GM12878 (cell line): ENCODE data around the gene GABBR2. TPM values are rescaled to one million over a fixed set of nuclear protein-coding genes. Genes with fewer than 3 reads are reported as not detected.

Experiments
- ATAC-seq: fragments of 200-7000 bp; cut with Tn5 transposase; 3 replicates; pipeline ENCODE4 v1.9.1; 2020; ENCODE audit warnings: mild to moderate bottlenecking, moderate library complexity
- BruUV-seq: library from RNA; stranded (reverse); fragments of 400-500 nt; replicated peaks from 2 replicates; lab custom pipeline; 2021; lab: Mats Ljungman, UMichigan
- CTCF ChIA-PET: fragments of 300-600 bp; sonication (Branson Sonifier 250); formaldehyde crosslinking; extraction: SDS; loops from one replicate; lab custom pipeline; 2021; ENCODE audit warnings: inconsistent platforms; lab: Yijun Ruan, JAX
- POLR2A ChIA-PET: fragments of 350-600 bp; formaldehyde crosslinking; extraction: SDS; loops from one replicate; lab custom pipeline; 2021; ENCODE audit warnings: inconsistent platforms; lab: Charles Lee
- RAD21 ChIA-PET: fragments of 300-600 bp; sonication (Branson Sonifier 250); formaldehyde crosslinking; loops from one replicate; lab custom pipeline; 2023; ENCODE audit warnings: antibody characterized with exemption; ENCODE audit not compliant: unreplicated experiment; lab: Charles Lee
- SMC1A ChIA-PET: fragments of 300-600 bp; sonication (Branson Sonifier 250); formaldehyde crosslinking; loops from one replicate; lab custom pipeline; 2023; ENCODE audit not compliant: unreplicated experiment, uncharacterized antibody; lab: Charles Lee
- DNase-seq: peaks from one replicate; pipeline ENCODE4 v3.0.0-alpha.2; 2011; ENCODE audit warnings: low read depth, low spot score
- FAIRE-seq: peaks from 3 replicates; lab custom pipeline; 2011; peaks lifted over from hg19 to GRCh38; lab: Jason Lieb, UNC
- H2AFZ ChIP-seq: 2 replicates; pipeline ENCODE4 v1.6.0; 2011; ENCODE audit warnings: low read depth, low read length, control low read depth; ENCODE audit not compliant: control insufficient read depth
- H3K27ac ChIP-seq: 2 replicates; pipeline ENCODE4 v1.5.1; 2011; ENCODE audit warnings: control low read depth; ENCODE audit not compliant: control insufficient read depth, insufficient read depth
- H3K27me3 ChIP-seq, 2 experiments: replicated peaks in 1 of 2; 2 replicates each; pipeline versions ENCODE4 v1.6.0 to v1.6.1; 2011; ENCODE audit warnings: low read length in 1 of 2; ENCODE audit not compliant: control insufficient read depth in 2 of 2, insufficient read depth in 2 of 2
- H3K36me3 ChIP-seq, 2 experiments: 2 replicates each; pipeline ENCODE4 v1.5.1; 2011; ENCODE audit warnings: low read length in 1 of 2; ENCODE audit not compliant: control insufficient read depth in 2 of 2, insufficient read depth in 2 of 2
- H3K4me1 ChIP-seq: 2 replicates; pipeline ENCODE4 v1.6.1; 2011; ENCODE audit warnings: mild to moderate bottlenecking, low read length, moderate library complexity, mixed read lengths; ENCODE audit not compliant: control insufficient read depth, insufficient read depth
- H3K4me2 ChIP-seq: 2 replicates; pipeline ENCODE4 v1.6.0; 2011; ENCODE audit warnings: control low read depth; ENCODE audit not compliant: control insufficient read depth, insufficient read depth
- H3K4me3 ChIP-seq: fragments of 200-600 bp; sonication (generic); 2 replicates; pipeline ENCODE4 v1.5.1; 2016
- H3K79me2 ChIP-seq: 2 replicates; pipeline ENCODE4 v1.6.0; 2011; ENCODE audit warnings: low read length; ENCODE audit not compliant: control insufficient read depth, insufficient read depth
- H3K9ac ChIP-seq: 2 replicates; pipeline ENCODE4 v1.8.0; 2011; ENCODE audit warnings: low read length, control low read depth, mixed read lengths; ENCODE audit not compliant: control insufficient read depth, insufficient read depth
- H3K9me3 ChIP-seq: replicated peaks from 3 replicates; pipeline ENCODE4 v1.5.1; 2011; ENCODE audit warnings: mild to moderate bottlenecking, low read length; ENCODE audit not compliant: control insufficient read depth, insufficient read depth
- H4K20me1 ChIP-seq: 2 replicates; pipeline ENCODE4 v1.6.0; 2011; ENCODE audit not compliant: control insufficient read depth, insufficient read depth
- ASH2L ChIP-seq: fragments of 300-600, 200-600 bp; sonication (generic); IDR thresholded peaks from 2 replicates; pipeline ENCODE4 v1.6.1; 2017; ENCODE audit warnings: low read depth, mild to moderate bottlenecking, borderline replicate concordance
- BCLAF1 ChIP-seq: fragments of 450-650 bp; IDR thresholded peaks from 2 replicates; pipeline ENCODE4 v1.6.1; 2017; ENCODE audit warnings: antibody characterized with exemption, mild to moderate bottlenecking, moderate library complexity
- CREB1 ChIP-seq: IDR thresholded peaks from 2 replicates; pipeline ENCODE4 v1.6.1; 2012; ENCODE audit warnings: low read depth, mild to moderate bottlenecking, inconsistent platforms
- CTCF ChIP-seq, 3 experiments: IDR thresholded peaks in 2 of 3; conservative IDR thresholded peaks in 1 of 3; 2 replicates each; pipeline ENCODE4 v1.5.1; 2011; ENCODE audit warnings: low read depth in 3 of 3, low read length in 3 of 3, mild to moderate bottlenecking in 3 of 3, control low read depth in 2 of 3, moderate library complexity in 2 of 3, inconsistent platforms in 1 of 3, mixed read lengths in 1 of 3; ENCODE audit not compliant: control insufficient read depth in 2 of 3, insufficient read depth in 1 of 3; ENCODE audit errors: extremely low read depth in 1 of 3
- HDAC2 ChIP-seq: fragments of 200-600 bp; sonication (generic); IDR thresholded peaks from 2 replicates; pipeline ENCODE4 v1.6.1; 2017
- KAT2A ChIP-seq: conservative IDR thresholded peaks from 2 replicates; pipeline ENCODE4 v1.6.1; 2011; ENCODE audit warnings: low read depth, low read length; ENCODE audit not compliant: control insufficient read depth
- KDM1A ChIP-seq: fragments of 200-600 bp; sonication (generic); IDR thresholded peaks from 2 replicates; pipeline ENCODE4 v1.6.1; 2016; ENCODE audit warnings: borderline replicate concordance
- MAX ChIP-seq: IDR thresholded peaks from 2 replicates; pipeline ENCODE4 v1.6.1; 2012; ENCODE audit warnings: low read depth, low read length, improper control_type of control experiment
- MLLT1 ChIP-seq: fragments of 450-650 bp; IDR thresholded peaks from 2 replicates; pipeline ENCODE4 v1.6.1; 2016; ENCODE audit warnings: mild to moderate bottlenecking
- PAX5 ChIP-seq: IDR thresholded peaks from 2 replicates; pipeline ENCODE4 v1.6.1; 2011; ENCODE audit warnings: low read depth, low read length, borderline replicate concordance
- RBBP5 ChIP-seq: fragments of 200-600 bp; sonication (generic); conservative IDR thresholded peaks from 2 replicates; pipeline ENCODE4 v1.6.1; 2016
- RUNX3 ChIP-seq: IDR thresholded peaks from 2 replicates; pipeline ENCODE4 v1.6.1; 2012; ENCODE audit warnings: low read length, inconsistent platforms
- YY1 ChIP-seq: IDR thresholded peaks from 2 replicates; pipeline ENCODE4 v1.6.1; 2011; ENCODE audit warnings: low read depth, mild to moderate bottlenecking, low read length
- ZNF207 ChIP-seq: fragments of 450-650 bp; IDR thresholded peaks from 2 replicates; pipeline ENCODE4 v1.6.1; 2014; ENCODE audit warnings: antibody characterized with exemption, mild to moderate bottlenecking, borderline replicate concordance
- ZNF24 ChIP-seq: fragments of 450-650 bp; IDR thresholded peaks from 2 replicates; pipeline ENCODE4 v1.6.1; 2017; ENCODE audit warnings: antibody characterized with exemption, mild to moderate bottlenecking
- WGBS: methylation state at CpG from one replicate; pipeline ENCODE4 v1.1.6; 2016; ENCODE audit warnings: low lambda C conversion rate; ENCODE audit not compliant: insufficient replicate concordance, insufficient coverage; ENCODE audit errors: missing lambda C conversion rate; 5-methylcytosine and 5-hydroxymethylcytosine counted together
- in situ Hi-C: fragments of 300-500 bp; cut with MboI; formaldehyde crosslinking; loops from 9 replicates; pipeline ENCODE4 v1.14.3; 2018; ENCODE audit warnings: mixed read lengths
- intact Hi-C: fragments of 100-400 bp; cut with micrococcal nuclease; formaldehyde crosslinking; loops from one replicate; pipeline ENCODE4 v1.14.2; 2022; ENCODE audit not compliant: unreplicated experiment
- polyA plus RNA-seq, 11 experiments: library from polyadenylated mRNA; depleted of rRNA in 4 of 11; unstranded in 6 of 11; stranded (reverse) in 5 of 11; fragments of >200 nt; fragmentation: Nextera tagmentation in 4 of 11; fragmentation: Illumina TruSeq in 1 of 11; extraction: Ambion mirVana in 4 of 11; extraction: Trizol in 1 of 11; gene quantifications; 1 replicate in 1 of 11; 2 replicates in 10 of 11; pipeline versions ENCODE4 v1.2.1 to v1.2.3, GENCODE V29; 2011 to 2016; ENCODE audit warnings: inconsistent platforms in 2 of 11, missing spikeins in 2 of 11, low read depth in 1 of 11
- total RNA-seq, 4 experiments: library from RNA; depleted of rRNA in 3 of 4; stranded (reverse); fragments of >200 nt in 3 of 4; fragmentation: Illumina TruSeq in 1 of 4; extraction: Trizol in 1 of 4; gene quantifications; 2 replicates each; pipeline versions ENCODE4 v1.2.1 to v1.2.3, GENCODE V29; 2013 to 2021
- TF ChIP-seq, protein P1 (sequence below): IDR thresholded peaks from 2 replicates; pipeline ENCODE4 v1.6.1; 2012; ENCODE audit warnings: low read depth, low read length, improper control_type of control experiment

Gene GABBR2
- total and polyA plus RNA-seq, 10 of the 15 experiments (the other 5 are each of a cell fraction or from before 2014, with no cell fraction given): 0.02 to 2.2 (median 0.06) TPM; not detected in 2

- TF ChIP-seq MLLT1 (no peak), RBBP5 (no peak)
- TF ChIP-seq, protein P1, sequence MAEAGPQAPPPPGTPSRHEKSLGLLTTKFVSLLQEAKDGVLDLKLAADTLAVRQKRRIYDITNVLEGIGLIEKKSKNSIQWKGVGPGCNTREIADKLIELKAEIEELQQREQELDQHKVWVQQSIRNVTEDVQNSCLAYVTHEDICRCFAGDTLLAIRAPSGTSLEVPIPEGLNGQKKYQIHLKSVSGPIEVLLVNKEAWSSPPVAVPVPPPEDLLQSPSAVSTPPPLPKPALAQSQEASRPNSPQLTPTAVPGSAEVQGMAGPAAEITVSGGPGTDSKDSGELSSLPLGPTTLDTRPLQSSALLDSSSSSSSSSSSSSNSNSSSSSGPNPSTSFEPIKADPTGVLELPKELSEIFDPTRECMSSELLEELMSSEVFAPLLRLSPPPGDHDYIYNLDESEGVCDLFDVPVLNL: no peak
These were observed 298.5 kb downstream of the GABBR2 start (continued) for GRCh38 chr9:98410185-98410697.

- Histone ChIP-seq H4K20me1 (no peaks in the 10 kb centered on the region), H3K4me1 (peaks cover 9% of the 10 kb centered on the region; the same call in 1 of the 2 replicates), H3K9ac (no peak overlapping the region), H3K79me2 (no peaks in the 10 kb centered on the region), H3K27me3 (peaks cover 2 to 5% of the 10 kb centered on the region in 2 experiments), H3K4me2 (no peak overlapping the region), H3K4me3 (no peak overlapping the region), H3K27ac (no peak overlapping the region), H2AFZ (no peak overlapping the region), H3K36me3 (no peaks in the 10 kb centered on the region), H3K9me3 (no peaks in the 10 kb centered on the region)
- BruUV-seq: no TSS peak
- in situ Hi-C loops: no loop called here
- POLR2A ChIA-PET: interaction anchor here (0.6 kb wide), 1 partner anchor 486 kb away, joined by 3 read pairs; no protein-coding TSS in a partner anchor
- RAD21 ChIA-PET: interaction anchor here (0.6 kb wide), 1 partner anchor 178 kb away, joined by 4 read pairs; no protein-coding TSS in a partner anchor
- WGBS: 8% methylated on average over 6 of the region's 6 CpGs
- SMC1A ChIA-PET: no interaction called here
- intact Hi-C loops: no loop called here
- FAIRE-seq: no peak
- CTCF ChIA-PET: interaction anchor here (0.7 to 0.9 kb wide), 2 partner anchors 29 to 33 kb away, joined by 3 to 8 read pairs; no protein-coding TSS in a partner anchor
- ATAC-seq: no peak
- no peak for DNase-seq
- TF ChIP-seq CTCF (IDR thresholded peaks at IDR 0.05 in 2 of 3, conservative IDR thresholded peaks at IDR 0.05 in 1 of 3; ENCODE audit: control insufficient read depth in 2 of 3, extremely low read depth in 1 of 3, insufficient read depth in 1 of 3, low read depth in 3 of 3, low read length in 3 of 3) (no peak), BCLAF1 (no peak), MAX (no peak), KDM1A (no peak), CREB1 (no peak), HDAC2 (no peak), ZNF207 (no peak), RUNX3 (no peak), ZNF24 (no peak), ASH2L (no peak), PAX5 (no peak), KAT2A (no peak), YY1 (no peak)
These were observed 299.0 kb downstream of the GABBR2 start for GRCh38 chr9:98409719-98410118.
